AG09309 (cell line): ENCODE data around the gene TMEM100.

Source experiments
- DNase-seq: peaks from one replicate; pipeline ENCODE4 v3.0.0-alpha.2; 2010; ENCODE audit warnings: low read depth
- H3K4me3 ChIP-seq: 2 replicates; pipeline ENCODE4 v1.5.1; 2011; ENCODE audit warnings: mild to moderate bottlenecking, low read depth, low read length, moderate library complexity; ENCODE audit not compliant: control insufficient read depth
- TF ChIP-seq, protein P1 (sequence below): IDR thresholded peaks from 2 replicates; pipeline ENCODE4 v1.5.1; 2011; ENCODE audit warnings: mild to moderate bottlenecking, low read depth, low read length, inconsistent platforms; ENCODE audit not compliant: insufficient read depth, control insufficient read depth; ENCODE audit errors: missing control alignments

TMEM100 gene

DNA sequence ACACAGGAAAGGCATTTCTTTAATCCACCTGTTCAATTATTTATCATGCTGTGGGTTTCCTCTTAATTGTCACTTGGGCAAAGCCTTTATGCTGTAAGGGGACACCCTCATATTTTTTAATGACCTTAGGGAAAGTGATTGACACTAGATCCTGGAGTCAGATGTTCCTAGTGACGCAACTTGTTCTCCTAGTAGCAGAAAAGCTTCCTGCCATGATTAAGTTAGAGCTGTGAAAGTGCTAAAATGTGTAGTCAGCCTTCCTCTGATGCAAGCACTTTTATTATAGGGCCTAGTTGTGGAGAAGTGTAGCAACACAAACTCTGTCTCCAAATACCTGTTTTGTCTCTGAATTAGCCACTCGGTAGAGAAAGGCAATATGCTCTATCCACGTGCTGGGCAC, 12.3 kb downstream of the TMEM100 start:
- TF ChIP-seq, protein P1, sequence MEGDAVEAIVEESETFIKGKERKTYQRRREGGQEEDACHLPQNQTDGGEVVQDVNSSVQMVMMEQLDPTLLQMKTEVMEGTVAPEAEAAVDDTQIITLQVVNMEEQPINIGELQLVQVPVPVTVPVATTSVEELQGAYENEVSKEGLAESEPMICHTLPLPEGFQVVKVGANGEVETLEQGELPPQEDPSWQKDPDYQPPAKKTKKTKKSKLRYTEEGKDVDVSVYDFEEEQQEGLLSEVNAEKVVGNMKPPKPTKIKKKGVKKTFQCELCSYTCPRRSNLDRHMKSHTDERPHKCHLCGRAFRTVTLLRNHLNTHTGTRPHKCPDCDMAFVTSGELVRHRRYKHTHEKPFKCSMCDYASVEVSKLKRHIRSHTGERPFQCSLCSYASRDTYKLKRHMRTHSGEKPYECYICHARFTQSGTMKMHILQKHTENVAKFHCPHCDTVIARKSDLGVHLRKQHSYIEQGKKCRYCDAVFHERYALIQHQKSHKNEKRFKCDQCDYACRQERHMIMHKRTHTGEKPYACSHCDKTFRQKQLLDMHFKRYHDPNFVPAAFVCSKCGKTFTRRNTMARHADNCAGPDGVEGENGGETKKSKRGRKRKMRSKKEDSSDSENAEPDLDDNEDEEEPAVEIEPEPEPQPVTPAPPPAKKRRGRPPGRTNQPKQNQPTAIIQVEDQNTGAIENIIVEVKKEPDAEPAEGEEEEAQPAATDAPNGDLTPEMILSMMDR = no peak
- no peak overlapping the region for H3K4me3 ChIP-seq
- DNase-seq = no peak

DNA sequence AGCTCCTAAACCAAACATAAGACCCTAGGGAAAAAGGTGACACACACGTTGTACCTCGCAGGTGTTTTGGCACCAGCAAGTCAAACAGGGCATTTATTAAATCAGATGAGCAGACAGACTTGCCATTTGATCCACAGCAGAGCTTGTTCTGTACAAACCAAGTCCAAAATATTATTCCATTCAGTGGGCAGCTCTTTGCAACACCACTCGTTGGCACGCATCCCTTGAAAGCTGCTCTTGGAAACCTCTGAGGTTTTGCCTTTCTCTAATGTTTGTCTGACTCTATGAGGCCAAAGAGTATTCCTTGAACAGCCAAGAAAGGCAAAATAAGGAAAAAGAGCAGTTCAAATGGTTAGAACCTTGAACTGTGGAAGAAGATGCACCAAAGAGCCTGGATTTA, 12.7 kb downstream of the TMEM100 start:
- no peak overlapping the region for H3K4me3 ChIP-seq
- TF ChIP-seq, protein P1 = no peak
- no peak for DNase-seq

DNA sequence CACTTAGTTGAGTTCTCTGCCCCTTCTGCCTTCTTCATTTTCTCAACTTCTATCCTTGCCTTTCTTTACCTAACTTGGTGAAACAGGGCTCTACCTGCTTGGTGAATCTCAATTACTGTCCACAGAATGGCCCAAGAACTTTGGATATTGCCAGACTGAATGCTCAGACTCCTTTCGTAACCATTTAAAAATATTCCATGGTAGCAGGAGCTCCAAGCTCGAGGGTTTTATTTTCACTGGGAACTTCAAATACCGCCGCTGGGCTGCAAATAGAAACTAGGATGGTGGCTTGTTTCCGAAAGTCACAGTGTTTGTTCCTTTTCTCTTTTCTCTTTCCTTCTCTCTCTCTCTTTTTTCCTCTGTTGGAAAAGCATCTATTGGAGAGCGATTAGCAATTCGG, 13.2 kb downstream of the TMEM100 start:
- H3K4me3 ChIP-seq = no peak overlapping the region
- no peak for DNase-seq
- TF ChIP-seq, protein P1 = no peak

DNA sequence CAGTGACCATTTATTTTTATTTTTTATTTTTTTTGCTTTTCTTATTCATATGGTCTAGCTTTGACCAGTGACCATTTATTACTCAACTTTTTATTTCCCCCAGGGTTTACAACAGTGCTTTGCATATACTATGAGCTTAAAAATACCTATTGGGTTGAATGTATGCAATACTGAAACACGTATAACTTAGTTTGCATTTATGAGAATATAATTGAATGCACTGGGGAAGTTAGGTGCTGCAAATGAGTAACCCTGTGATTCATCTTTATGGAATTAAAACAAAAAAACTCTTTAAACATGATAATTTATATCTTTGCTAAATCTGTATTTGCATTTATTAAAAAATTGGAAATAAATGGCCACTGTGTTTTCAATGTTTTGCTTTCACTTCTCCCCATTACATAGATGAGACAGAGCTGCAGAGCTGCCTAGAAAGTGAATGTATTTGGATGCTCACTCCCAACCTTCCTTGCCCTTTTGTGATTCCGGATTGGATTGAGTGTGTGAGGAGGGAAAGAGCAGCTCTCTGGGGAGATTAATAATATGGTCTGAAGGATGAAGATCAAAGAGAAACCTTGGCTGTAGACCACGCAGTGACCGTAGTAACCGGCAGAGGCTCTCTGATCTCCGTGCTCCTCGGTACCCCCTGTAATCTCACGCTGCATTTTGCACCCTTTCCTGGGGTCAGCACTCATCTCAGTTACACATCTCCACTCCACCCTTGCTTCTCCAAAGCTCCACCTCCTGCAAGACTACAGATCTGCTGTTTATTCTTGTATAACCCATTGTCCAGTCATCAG, 14.3 kb downstream of the TMEM100 start:
- TF ChIP-seq, protein P1 = no peak
- no peak overlapping the region for H3K4me3 ChIP-seq
- no peak for DNase-seq

DNA sequence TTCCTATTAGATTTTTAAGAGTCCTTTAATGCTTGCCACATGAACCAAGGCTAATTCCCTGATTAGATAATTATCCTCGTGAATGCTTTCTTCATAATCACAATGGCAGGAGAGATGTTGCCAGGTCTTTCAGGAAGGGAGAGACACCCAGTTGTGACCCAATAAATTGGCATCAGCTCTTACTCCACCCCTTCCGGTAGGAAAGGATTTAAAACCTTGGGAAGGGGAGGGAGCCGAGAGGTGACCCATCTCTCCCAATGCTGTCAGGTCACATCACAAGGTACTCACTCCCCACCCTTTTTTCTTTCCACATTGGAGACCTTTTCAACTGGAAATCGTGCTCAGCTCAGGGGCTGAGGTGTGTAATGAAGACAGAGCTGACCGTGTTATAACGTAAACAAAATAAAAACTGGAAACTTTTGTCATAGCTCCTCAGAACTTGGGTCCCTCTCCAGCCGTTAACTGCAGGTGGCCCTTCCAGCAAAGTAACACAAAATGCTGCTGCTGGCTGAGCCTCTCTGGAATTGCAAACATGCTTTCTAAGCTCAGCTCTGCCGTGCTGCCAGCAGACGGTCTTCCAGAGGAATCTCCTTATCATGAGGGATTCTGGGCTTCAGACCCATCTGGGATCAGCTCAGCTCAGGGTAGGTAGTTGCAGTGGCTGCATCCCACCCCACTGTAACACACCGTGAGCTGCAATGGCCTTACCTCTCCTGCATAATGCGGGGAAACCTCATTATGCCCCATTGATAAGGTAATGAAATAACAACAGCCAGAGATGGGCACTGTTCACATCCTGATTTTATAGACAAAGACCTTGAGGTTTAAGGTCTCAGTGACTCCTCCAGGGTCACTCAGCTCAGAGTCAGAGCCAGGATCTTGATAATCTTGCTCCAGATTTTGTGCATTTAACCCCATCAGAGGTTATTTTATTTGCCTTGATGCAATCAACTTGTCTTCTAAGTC, 15.6 kb downstream of the TMEM100 start:
- H3K4me3 ChIP-seq = no peak overlapping the region
- no peak for DNase-seq
- TF ChIP-seq, protein P1 = no peak

DNA sequence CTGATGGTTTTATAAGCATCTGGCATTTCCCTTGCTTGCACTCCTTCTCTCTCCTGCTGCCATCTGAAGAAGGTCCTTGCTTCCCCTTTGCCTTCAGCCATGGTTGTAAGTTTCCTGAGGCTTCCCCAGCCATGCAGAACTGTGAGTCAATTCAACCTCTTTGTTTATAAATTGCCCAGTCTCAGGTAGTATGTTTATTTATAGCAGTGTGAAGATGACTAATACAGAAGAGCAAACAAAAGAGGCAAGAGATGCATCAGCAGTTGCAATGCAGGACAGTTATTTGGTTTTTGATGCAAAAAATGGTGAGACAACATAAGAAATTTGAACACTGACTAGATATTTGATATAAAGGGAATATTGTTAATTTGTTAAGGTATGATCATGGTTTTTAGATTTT, 16.8 kb downstream of the TMEM100 start:
- no peak overlapping the region for H3K4me3 ChIP-seq
- no peak for DNase-seq
- TF ChIP-seq, protein P1 = no peak
